WTC11 (cell line): ENCODE measurements around the gene SPG21. TPM values are rescaled to one million over a fixed set of nuclear protein-coding genes. Genes with fewer than 3 reads are reported as not detected.
A peak's percentile ranks its signal among the peaks of the same experiment; 100 is the strongest.

Experiments
- CREB1 ChIP-seq: sonication (generic); formaldehyde crosslinking; IDR thresholded peaks from 2 replicates; pipeline ENCODE4 v1.8.0; 2023; ENCODE audit warnings: mild to moderate bottlenecking, missing genetic modification reagents
- GABPB1 ChIP-seq: sonication (generic); formaldehyde crosslinking; IDR thresholded peaks from 2 replicates; pipeline ENCODE4 v1.8.1; 2023; ENCODE audit warnings: mild to moderate bottlenecking, missing genetic modification reagents
- JUN ChIP-seq: sonication (generic); formaldehyde crosslinking; IDR thresholded peaks from 2 replicates; pipeline ENCODE4 v1.8.0; 2023; ENCODE audit warnings: mild to moderate bottlenecking, missing genetic modification reagents
- KAT7 ChIP-seq: sonication (generic); formaldehyde crosslinking; IDR thresholded peaks from 2 replicates; pipeline ENCODE4 v1.8.1; 2023; ENCODE audit warnings: missing genetic modification reagents, mild to moderate bottlenecking, borderline replicate concordance
- MXD4 ChIP-seq: fragments of 250-450 bp; sonication (Bioruptor Pico); IDR thresholded peaks from 2 replicates; pipeline ENCODE4 v1.8.0; 2021; ENCODE audit warnings: mild to moderate bottlenecking, moderate library complexity, borderline replicate concordance
- MYBL2 ChIP-seq: sonication (generic); formaldehyde crosslinking; IDR thresholded peaks from 2 replicates; pipeline ENCODE4 v1.8.1; 2023; ENCODE audit warnings: mild to moderate bottlenecking, moderate library complexity, missing genetic modification reagents
- NR2C2 ChIP-seq: sonication (generic); formaldehyde crosslinking; IDR thresholded peaks from 2 replicates; pipeline ENCODE4 v1.8.0; 2022; ENCODE audit warnings: mild to moderate bottlenecking, missing genetic modification reagents
- TEAD1 ChIP-seq: sonication (generic); formaldehyde crosslinking; IDR thresholded peaks from 2 replicates; pipeline ENCODE4 v1.8.0; 2022; ENCODE audit warnings: mild to moderate bottlenecking, missing genetic modification reagents
- ZNF121 ChIP-seq: sonication (generic); formaldehyde crosslinking; IDR thresholded peaks from 2 replicates; pipeline ENCODE4 v1.8.0; 2023; ENCODE audit warnings: missing genetic modification reagents
- ZNF232 ChIP-seq: sonication (generic); formaldehyde crosslinking; IDR thresholded peaks from 2 replicates; pipeline ENCODE4 v1.8.0; 2022; ENCODE audit warnings: mild to moderate bottlenecking, missing genetic modification reagents
- ZNF396 ChIP-seq: fragments of 250-450 bp; sonication (Bioruptor Pico); IDR thresholded peaks from 2 replicates; pipeline ENCODE4 v1.8.0; 2021; ENCODE audit warnings: mild to moderate bottlenecking, moderate library complexity, borderline replicate concordance
- ZNF423 ChIP-seq: fragments of 250-450 bp; sonication (Bioruptor Pico); IDR thresholded peaks from 2 replicates; pipeline ENCODE4 v2.1.2; 2022; ENCODE audit warnings: mild to moderate bottlenecking, moderate library complexity
- ZNF671 ChIP-seq: fragments of 250-450 bp; sonication (Bioruptor Pico); IDR thresholded peaks from 2 replicates; pipeline ENCODE4 v1.8.0; 2021; ENCODE audit warnings: mild to moderate bottlenecking
- total RNA-seq: library from RNA; stranded (reverse); gene quantifications from 3 replicates; pipeline ENCODE4 v1.2.3, GENCODE V29; 2021
- TF ChIP-seq, protein P1 (sequence below): sonication (generic); formaldehyde crosslinking; IDR thresholded peaks from 2 replicates; pipeline ENCODE4 v1.8.1; 2023; ENCODE audit warnings: mild to moderate bottlenecking, missing genetic modification reagents, moderate library complexity
- TF ChIP-seq, protein P2 (sequence below): sonication (generic); formaldehyde crosslinking; IDR thresholded peaks from 2 replicates; pipeline ENCODE4 v1.8.0; 2022; ENCODE audit warnings: mild to moderate bottlenecking, missing genetic modification reagents
- TF ChIP-seq, protein P3 (sequence below): sonication (generic); formaldehyde crosslinking; IDR thresholded peaks from 2 replicates; pipeline ENCODE4 v1.8.1; 2023; ENCODE audit warnings: mild to moderate bottlenecking, moderate library complexity, missing genetic modification reagents
- TF ChIP-seq, protein P4 (sequence below): sonication (generic); formaldehyde crosslinking; IDR thresholded peaks from 2 replicates; pipeline ENCODE4 v1.8.0; 2022; ENCODE audit warnings: missing genetic modification reagents
- TF ChIP-seq, protein P5 (sequence below): sonication (generic); formaldehyde crosslinking; IDR thresholded peaks from 2 replicates; pipeline ENCODE4 v1.8.1; 2023; ENCODE audit warnings: mild to moderate bottlenecking, missing genetic modification reagents, moderate library complexity
- TF ChIP-seq, protein P6 (sequence below): sonication (generic); formaldehyde crosslinking; IDR thresholded peaks from 2 replicates; pipeline ENCODE4 v1.8.0; 2022; ENCODE audit warnings: mild to moderate bottlenecking, missing genetic modification reagents
- TF ChIP-seq, protein P7 (sequence below): sonication (generic); formaldehyde crosslinking; IDR thresholded peaks from 2 replicates; pipeline ENCODE4 v1.8.0; 2023; ENCODE audit warnings: missing genetic modification reagents, mild to moderate bottlenecking, borderline replicate concordance
- TF ChIP-seq, protein P8 (sequence below): sonication (generic); formaldehyde crosslinking; IDR thresholded peaks from 2 replicates; pipeline ENCODE4 v1.8.1; 2023; ENCODE audit warnings: mild to moderate bottlenecking, missing genetic modification reagents, borderline replicate concordance

SPG21 gene
- total RNA-seq, 1 experiment from 2014 or later: 69.9 TPM

DNA sequence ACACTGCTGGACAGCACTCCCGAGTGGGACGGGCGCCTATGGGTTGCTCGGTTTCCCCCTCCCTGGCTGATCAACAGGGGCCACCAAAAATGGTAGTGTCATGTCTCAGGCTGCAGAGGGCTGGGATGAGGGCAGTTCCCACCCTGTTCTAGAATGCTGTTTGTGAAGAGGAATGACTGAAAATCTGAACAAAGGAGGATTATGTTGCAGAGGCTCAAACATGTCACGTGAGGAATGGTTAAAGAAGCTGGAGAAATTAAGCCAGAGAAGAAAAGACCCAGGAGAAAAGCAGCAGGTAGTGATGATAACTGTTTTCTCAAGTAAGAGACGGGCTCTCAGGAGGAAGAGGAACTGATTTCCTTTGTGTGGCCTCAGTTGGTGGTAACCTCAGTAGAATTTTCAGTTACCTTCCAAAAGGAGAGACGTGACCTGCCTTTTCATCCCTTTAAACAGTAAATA lies 10.4 kb downstream of the SPG21 start (continued):
- TF ChIP-seq, protein P1, sequence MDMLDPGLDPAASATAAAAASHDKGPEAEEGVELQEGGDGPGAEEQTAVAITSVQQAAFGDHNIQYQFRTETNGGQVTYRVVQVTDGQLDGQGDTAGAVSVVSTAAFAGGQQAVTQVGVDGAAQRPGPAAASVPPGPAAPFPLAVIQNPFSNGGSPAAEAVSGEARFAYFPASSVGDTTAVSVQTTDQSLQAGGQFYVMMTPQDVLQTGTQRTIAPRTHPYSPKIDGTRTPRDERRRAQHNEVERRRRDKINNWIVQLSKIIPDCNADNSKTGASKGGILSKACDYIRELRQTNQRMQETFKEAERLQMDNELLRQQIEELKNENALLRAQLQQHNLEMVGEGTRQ (CRISPR knock-in tag): peak; percentile 87
- TF ChIP-seq ZNF121 (no peak), ZNF232 (CRISPR knock-in tag) (no peak), MXD4 (CRISPR knock-in tag) (no peak), GABPB1 (CRISPR knock-in tag) (no peak), NR2C2 (CRISPR knock-in tag) (no peak), TEAD1 (CRISPR knock-in tag) (no peak), JUN (CRISPR knock-in tag) (no peak), ZNF671 (no peak), ZNF423 (peak; percentile 45), ZNF396 (CRISPR knock-in tag) (no peak), MYBL2 (CRISPR knock-in tag) (no peak), KAT7 (CRISPR knock-in tag) (no peak), CREB1 (CRISPR knock-in tag) (no peak)
- TF ChIP-seq, protein P2, sequence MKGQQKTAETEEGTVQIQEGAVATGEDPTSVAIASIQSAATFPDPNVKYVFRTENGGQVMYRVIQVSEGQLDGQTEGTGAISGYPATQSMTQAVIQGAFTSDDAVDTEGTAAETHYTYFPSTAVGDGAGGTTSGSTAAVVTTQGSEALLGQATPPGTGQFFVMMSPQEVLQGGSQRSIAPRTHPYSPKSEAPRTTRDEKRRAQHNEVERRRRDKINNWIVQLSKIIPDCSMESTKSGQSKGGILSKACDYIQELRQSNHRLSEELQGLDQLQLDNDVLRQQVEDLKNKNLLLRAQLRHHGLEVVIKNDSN (CRISPR knock-in tag): peak; percentile 85
- TF ChIP-seq, protein P3, sequence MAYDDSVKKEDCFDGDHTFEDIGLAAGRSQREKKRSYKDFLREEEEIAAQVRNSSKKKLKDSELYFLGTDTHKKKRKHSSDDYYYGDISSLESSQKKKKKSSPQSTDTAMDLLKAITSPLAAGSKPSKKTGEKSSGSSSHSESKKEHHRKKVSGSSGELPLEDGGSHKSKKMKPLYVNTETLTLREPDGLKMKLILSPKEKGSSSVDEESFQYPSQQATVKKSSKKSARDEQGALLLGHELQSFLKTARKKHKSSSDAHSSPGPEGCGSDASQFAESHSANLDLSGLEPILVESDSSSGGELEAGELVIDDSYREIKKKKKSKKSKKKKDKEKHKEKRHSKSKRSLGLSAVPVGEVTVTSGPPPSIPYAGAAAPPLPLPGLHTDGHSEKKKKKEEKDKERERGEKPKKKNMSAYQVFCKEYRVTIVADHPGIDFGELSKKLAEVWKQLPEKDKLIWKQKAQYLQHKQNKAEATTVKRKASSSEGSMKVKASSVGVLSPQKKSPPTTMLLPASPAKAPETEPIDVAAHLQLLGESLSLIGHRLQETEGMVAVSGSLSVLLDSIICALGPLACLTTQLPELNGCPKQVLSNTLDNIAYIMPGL (CRISPR knock-in tag): no peak
- TF ChIP-seq, protein P4, sequence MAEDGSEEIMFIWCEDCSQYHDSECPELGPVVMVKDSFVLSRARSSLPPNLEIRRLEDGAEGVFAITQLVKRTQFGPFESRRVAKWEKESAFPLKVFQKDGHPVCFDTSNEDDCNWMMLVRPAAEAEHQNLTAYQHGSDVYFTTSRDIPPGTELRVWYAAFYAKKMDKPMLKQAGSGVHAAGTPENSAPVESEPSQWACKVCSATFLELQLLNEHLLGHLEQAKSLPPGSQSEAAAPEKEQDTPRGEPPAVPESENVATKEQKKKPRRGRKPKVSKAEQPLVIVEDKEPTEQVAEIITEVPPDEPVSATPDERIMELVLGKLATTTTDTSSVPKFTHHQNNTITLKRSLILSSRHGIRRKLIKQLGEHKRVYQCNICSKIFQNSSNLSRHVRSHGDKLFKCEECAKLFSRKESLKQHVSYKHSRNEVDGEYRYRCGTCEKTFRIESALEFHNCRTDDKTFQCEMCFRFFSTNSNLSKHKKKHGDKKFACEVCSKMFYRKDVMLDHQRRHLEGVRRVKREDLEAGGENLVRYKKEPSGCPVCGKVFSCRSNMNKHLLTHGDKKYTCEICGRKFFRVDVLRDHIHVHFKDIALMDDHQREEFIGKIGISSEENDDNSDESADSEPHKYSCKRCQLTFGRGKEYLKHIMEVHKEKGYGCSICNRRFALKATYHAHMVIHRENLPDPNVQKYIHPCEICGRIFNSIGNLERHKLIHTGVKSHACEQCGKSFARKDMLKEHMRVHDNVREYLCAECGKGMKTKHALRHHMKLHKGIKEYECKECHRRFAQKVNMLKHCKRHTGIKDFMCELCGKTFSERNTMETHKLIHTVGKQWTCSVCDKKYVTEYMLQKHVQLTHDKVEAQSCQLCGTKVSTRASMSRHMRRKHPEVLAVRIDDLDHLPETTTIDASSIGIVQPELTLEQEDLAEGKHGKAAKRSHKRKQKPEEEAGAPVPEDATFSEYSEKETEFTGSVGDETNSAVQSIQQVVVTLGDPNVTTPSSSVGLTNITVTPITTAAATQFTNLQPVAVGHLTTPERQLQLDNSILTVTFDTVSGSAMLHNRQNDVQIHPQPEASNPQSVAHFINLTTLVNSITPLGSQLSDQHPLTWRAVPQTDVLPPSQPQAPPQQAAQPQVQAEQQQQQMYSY (CRISPR knock-in tag): no peak
- TF ChIP-seq, protein P5, sequence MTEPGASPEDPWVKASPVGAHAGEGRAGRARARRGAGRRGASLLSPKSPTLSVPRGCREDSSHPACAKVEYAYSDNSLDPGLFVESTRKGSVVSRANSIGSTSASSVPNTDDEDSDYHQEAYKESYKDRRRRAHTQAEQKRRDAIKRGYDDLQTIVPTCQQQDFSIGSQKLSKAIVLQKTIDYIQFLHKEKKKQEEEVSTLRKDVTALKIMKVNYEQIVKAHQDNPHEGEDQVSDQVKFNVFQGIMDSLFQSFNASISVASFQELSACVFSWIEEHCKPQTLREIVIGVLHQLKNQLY (CRISPR knock-in tag): no peak
- TF ChIP-seq, protein P6, sequence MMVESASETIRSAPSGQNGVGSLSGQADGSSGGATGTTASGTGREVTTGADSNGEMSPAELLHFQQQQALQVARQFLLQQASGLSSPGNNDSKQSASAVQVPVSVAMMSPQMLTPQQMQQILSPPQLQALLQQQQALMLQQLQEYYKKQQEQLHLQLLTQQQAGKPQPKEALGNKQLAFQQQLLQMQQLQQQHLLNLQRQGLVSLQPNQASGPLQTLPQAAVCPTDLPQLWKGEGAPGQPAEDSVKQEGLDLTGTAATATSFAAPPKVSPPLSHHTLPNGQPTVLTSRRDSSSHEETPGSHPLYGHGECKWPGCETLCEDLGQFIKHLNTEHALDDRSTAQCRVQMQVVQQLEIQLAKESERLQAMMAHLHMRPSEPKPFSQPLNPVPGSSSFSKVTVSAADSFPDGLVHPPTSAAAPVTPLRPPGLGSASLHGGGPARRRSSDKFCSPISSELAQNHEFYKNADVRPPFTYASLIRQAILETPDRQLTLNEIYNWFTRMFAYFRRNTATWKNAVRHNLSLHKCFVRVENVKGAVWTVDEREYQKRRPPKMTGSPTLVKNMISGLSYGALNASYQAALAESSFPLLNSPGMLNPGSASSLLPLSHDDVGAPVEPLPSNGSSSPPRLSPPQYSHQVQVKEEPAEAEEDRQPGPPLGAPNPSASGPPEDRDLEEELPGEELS (CRISPR knock-in tag): 0 out of 2 replicates have a peak, but pooled peaks have one; percentile 18
- TF ChIP-seq, protein P7, sequence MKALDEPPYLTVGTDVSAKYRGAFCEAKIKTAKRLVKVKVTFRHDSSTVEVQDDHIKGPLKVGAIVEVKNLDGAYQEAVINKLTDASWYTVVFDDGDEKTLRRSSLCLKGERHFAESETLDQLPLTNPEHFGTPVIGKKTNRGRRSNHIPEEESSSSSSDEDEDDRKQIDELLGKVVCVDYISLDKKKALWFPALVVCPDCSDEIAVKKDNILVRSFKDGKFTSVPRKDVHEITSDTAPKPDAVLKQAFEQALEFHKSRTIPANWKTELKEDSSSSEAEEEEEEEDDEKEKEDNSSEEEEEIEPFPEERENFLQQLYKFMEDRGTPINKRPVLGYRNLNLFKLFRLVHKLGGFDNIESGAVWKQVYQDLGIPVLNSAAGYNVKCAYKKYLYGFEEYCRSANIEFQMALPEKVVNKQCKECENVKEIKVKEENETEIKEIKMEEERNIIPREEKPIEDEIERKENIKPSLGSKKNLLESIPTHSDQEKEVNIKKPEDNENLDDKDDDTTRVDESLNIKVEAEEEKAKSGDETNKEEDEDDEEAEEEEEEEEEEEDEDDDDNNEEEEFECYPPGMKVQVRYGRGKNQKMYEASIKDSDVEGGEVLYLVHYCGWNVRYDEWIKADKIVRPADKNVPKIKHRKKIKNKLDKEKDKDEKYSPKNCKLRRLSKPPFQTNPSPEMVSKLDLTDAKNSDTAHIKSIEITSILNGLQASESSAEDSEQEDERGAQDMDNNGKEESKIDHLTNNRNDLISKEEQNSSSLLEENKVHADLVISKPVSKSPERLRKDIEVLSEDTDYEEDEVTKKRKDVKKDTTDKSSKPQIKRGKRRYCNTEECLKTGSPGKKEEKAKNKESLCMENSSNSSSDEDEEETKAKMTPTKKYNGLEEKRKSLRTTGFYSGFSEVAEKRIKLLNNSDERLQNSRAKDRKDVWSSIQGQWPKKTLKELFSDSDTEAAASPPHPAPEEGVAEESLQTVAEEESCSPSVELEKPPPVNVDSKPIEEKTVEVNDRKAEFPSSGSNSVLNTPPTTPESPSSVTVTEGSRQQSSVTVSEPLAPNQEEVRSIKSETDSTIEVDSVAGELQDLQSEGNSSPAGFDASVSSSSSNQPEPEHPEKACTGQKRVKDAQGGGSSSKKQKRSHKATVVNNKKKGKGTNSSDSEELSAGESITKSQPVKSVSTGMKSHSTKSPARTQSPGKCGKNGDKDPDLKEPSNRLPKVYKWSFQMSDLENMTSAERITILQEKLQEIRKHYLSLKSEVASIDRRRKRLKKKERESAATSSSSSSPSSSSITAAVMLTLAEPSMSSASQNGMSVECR (CRISPR knock-in tag): no peak
- TF ChIP-seq, protein P8, sequence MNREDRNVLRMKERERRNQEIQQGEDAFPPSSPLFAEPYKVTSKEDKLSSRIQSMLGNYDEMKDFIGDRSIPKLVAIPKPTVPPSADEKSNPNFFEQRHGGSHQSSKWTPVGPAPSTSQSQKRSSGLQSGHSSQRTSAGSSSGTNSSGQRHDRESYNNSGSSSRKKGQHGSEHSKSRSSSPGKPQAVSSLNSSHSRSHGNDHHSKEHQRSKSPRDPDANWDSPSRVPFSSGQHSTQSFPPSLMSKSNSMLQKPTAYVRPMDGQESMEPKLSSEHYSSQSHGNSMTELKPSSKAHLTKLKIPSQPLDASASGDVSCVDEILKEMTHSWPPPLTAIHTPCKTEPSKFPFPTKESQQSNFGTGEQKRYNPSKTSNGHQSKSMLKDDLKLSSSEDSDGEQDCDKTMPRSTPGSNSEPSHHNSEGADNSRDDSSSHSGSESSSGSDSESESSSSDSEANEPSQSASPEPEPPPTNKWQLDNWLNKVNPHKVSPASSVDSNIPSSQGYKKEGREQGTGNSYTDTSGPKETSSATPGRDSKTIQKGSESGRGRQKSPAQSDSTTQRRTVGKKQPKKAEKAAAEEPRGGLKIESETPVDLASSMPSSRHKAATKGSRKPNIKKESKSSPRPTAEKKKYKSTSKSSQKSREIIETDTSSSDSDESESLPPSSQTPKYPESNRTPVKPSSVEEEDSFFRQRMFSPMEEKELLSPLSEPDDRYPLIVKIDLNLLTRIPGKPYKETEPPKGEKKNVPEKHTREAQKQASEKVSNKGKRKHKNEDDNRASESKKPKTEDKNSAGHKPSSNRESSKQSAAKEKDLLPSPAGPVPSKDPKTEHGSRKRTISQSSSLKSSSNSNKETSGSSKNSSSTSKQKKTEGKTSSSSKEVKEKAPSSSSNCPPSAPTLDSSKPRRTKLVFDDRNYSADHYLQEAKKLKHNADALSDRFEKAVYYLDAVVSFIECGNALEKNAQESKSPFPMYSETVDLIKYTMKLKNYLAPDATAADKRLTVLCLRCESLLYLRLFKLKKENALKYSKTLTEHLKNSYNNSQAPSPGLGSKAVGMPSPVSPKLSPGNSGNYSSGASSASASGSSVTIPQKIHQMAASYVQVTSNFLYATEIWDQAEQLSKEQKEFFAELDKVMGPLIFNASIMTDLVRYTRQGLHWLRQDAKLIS (CRISPR knock-in tag): no peak
